ENCODE data around the gene NUDT4.

The NUDT4 gene

GRCh38 chr12:93404961-93405849, 27.5 kb downstream of the NUDT4 start:
- no peak for TF ChIP-seq POLR2AphosphoS5 (IDR thresholded peaks at IDR 0.05; ENCODE audit: low read depth)
- TF ChIP-seq CTCF (IDR thresholded peaks at IDR 0.05; ENCODE audit: insufficient read depth, low read length), result no peak
- no peak for TF ChIP-seq SPI1 (IDR thresholded peaks at IDR 0.05; ENCODE audit: borderline replicate concordance, low read depth)
- TF ChIP-seq GABPA (IDR thresholded peaks at IDR 0.05; ENCODE audit: low read depth), result no peak
- no peak for TF ChIP-seq REST (IDR thresholded peaks at IDR 0.05; ENCODE audit: insufficient replicate concordance, low read depth)
- H3K27me3 ChIP-seq (ENCODE audit: insufficient read depth, poor library complexity, severe bottlenecking), result no peaks in the 10 kb centered on the region
- no peak overlapping the region for H3K27ac ChIP-seq (replicated peaks)
- no peak for DNase-seq (ENCODE audit: low read depth in 1 of 2, low spot score in 1 of 2)
- no peak overlapping the region for H3K4me3 ChIP-seq (replicated peaks; ENCODE audit: insufficient read depth, low read length)

- Histone ChIP-seq H3K27ac (replicated peaks) (no peak overlapping the region), H3K4me3 (replicated peaks; ENCODE audit: insufficient read depth, low read length) (no peak overlapping the region), H3K27me3 (ENCODE audit: insufficient read depth, poor library complexity, severe bottlenecking) (no peaks in the 10 kb centered on the region)
- DNase-seq (ENCODE audit: low read depth in 1 of 2, low spot score in 1 of 2), result no peak
- TF ChIP-seq GABPA (IDR thresholded peaks at IDR 0.05; ENCODE audit: low read depth) (no peak), CTCF (IDR thresholded peaks at IDR 0.05; ENCODE audit: insufficient read depth, low read length) (no peak), REST (IDR thresholded peaks at IDR 0.05; ENCODE audit: insufficient replicate concordance, low read depth) (no peak), POLR2AphosphoS5 (IDR thresholded peaks at IDR 0.05; ENCODE audit: low read depth) (peak; percentile 23; the same call in 1 of the 2 replicates), SPI1 (IDR thresholded peaks at IDR 0.05; ENCODE audit: borderline replicate concordance, low read depth) (no peak)
These were observed 29.6 kb downstream of the NUDT4 start for GRCh38 chr12:93407054-93407962.

GRCh38 chr12:93407963-93408283, 30.2 kb downstream of the NUDT4 start:
- Histone ChIP-seq H3K27me3 (ENCODE audit: insufficient read depth, poor library complexity, severe bottlenecking) (no peaks in the 10 kb centered on the region), H3K27ac (replicated peaks) (no peak overlapping the region), H3K4me3 (replicated peaks; ENCODE audit: insufficient read depth, low read length) (no peak overlapping the region)
- no peak for DNase-seq (ENCODE audit: low read depth in 1 of 2, low spot score in 1 of 2)
- TF ChIP-seq CTCF (IDR thresholded peaks at IDR 0.05; ENCODE audit: insufficient read depth, low read length), result no peak
- no peak for TF ChIP-seq POLR2AphosphoS5 (IDR thresholded peaks at IDR 0.05; ENCODE audit: low read depth)
- no peak for TF ChIP-seq REST (IDR thresholded peaks at IDR 0.05; ENCODE audit: insufficient replicate concordance, low read depth)
- no peak for TF ChIP-seq GABPA (IDR thresholded peaks at IDR 0.05; ENCODE audit: low read depth)
- TF ChIP-seq SPI1 (IDR thresholded peaks at IDR 0.05; ENCODE audit: borderline replicate concordance, low read depth), result no peak
